ENCODE data around the gene EEF2K. TPM values are rescaled to one million over a fixed set of nuclear protein-coding genes. Genes with fewer than 3 reads are reported as not detected.

The EEF2K gene
- total RNA-seq, 1 donor from 2014 or later, result 35.2 TPM

DNA sequence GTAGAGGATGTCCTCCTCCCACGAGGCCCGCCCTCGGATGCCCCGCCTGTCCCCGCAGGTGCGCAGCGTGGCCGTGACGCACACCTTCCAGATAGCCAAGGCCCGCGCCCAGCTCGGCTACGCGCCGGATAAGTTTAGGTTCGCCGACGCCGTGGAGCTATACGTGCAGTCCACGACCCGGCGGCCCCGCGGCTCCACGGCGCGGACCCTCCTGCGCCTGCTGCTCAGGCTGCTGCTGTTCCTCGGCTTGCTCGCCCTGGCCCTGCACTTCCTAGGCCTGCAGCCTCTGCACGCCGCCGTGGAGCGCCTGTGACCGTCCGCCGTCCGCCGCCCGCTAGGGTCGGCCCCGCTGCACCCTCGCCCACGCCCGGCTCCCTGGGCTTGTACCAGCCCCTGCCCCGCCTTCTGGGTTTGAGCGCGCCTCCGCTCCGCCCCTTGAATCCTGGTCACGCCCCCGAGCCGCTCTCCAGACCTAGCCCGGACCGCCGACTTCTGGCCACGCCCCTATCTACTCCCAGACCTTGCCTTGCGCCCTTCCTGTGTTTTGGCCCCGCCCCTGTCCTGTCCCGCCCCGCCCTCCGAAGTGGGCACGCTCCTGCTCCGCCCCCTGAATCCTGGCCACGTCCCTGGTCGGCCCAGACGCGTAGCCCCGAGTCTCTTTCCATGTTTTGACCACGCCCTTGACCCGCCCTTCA lies 15.8 kb upstream of the EEF2K start:
- intact Hi-C loops (cut with DNase I), result no loop called here
- ATAC-seq (peak; percentile 82 to 88), DNase-seq (peak; percentile 100)
- peak overlapping the region; percentile 78 for H3K4me3 ChIP-seq
- H3K36me3 ChIP-seq, result no peaks in the 10 kb centered on the region
- TF ChIP-seq, protein P1, sequence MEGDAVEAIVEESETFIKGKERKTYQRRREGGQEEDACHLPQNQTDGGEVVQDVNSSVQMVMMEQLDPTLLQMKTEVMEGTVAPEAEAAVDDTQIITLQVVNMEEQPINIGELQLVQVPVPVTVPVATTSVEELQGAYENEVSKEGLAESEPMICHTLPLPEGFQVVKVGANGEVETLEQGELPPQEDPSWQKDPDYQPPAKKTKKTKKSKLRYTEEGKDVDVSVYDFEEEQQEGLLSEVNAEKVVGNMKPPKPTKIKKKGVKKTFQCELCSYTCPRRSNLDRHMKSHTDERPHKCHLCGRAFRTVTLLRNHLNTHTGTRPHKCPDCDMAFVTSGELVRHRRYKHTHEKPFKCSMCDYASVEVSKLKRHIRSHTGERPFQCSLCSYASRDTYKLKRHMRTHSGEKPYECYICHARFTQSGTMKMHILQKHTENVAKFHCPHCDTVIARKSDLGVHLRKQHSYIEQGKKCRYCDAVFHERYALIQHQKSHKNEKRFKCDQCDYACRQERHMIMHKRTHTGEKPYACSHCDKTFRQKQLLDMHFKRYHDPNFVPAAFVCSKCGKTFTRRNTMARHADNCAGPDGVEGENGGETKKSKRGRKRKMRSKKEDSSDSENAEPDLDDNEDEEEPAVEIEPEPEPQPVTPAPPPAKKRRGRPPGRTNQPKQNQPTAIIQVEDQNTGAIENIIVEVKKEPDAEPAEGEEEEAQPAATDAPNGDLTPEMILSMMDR (IDR thresholded peaks at IDR 0.05), result no peak
- peak overlapping the region; percentile 93 for H3K27ac ChIP-seq
- no peaks in the 10 kb centered on the region for H3K9me3 ChIP-seq
- H3K4me1 ChIP-seq, result peaks cover 43% of the 10 kb centered on the region
- no peaks in the 10 kb centered on the region for H3K27me3 ChIP-seq (ENCODE audit: low read depth)

DNA sequence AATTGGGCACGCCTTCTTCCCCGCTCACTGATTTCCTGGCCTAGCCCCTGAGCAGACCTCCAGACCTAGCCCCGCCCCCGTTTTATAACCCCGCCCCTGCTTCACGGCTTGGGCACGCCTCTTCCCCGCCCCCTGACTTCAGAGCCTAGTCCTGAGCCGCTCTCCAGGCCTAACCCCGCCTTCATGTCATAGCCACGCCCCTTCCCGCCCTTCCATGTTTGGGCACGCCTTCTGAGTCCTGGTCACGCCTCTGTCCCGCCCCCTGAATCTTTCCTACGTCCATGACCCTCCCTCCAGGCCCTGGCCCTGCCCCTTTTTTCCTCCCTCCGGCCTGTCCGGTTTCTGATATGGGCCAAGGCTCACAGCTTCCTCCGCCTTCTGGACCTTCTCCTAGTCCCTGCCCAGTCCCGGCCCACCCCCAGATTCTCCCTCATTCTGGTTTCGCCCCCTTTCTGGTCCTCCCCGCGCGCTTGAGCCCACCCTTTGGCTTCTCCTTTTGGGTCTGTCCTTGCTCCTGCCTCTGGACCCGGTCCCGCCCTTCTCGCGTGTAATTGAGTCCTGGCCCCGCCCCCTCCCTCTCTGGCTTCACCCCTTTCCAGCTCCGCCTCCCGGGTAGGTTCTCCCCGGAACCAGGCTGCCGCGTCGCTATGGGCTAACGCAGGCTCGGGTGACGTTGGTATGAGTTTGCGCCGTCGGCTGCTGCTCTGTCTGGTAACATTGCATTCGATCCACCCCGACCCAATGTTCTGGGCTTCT lies 15.1 kb upstream of the EEF2K start:
- Histone ChIP-seq H3K27me3 (ENCODE audit: low read depth) (no peaks in the 10 kb centered on the region), H3K36me3 (no peaks in the 10 kb centered on the region), H3K27ac (peak overlapping the region; percentile 93), H3K4me3 (peak overlapping the region; percentile 78), H3K4me1 (peaks cover 46% of the 10 kb centered on the region), H3K9me3 (no peaks in the 10 kb centered on the region)
- TF ChIP-seq, protein P1 (IDR thresholded peaks at IDR 0.05), result no peak
- ATAC-seq (peak; percentile 85 to 90), DNase-seq (peak; percentile 100)
- intact Hi-C loops (cut with DNase I), result no loop called here

DNA sequence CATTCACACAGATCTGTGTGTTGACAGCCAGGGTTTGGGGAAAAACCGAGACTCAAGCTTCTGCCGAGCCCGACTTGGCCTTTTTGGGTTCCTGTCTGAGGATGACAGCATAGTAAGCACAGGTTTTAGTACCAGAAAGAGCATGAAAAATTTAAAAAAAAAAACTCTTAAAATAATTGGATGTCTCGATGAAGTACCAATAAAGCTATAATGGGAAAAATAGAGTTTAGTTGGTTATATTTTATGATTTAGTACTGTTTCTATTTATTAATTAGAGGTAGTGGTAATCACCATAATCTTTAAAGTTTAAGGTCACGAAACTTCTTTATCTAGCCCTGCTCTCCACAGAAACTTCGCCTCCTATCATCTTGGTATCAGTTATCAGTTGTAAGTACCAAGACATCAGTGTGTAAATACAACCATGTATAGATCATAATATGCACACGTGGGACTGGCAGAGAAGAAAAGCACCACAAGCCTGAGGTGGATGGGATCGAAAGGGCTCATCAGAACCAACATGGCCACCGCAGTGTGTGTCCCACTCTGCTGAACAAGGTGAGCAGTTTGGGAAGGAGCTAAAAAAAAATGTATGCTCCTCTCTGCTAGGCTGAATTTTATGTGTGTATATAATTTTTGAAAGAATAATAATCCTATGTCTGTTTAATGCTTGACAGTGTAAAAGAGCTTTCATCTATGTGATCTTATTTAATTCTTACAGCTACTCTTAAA lies 14.4 kb upstream of the EEF2K start:
- H3K27me3 ChIP-seq (ENCODE audit: low read depth), result no peaks in the 10 kb centered on the region
- peak overlapping the region; percentile 93 for H3K27ac ChIP-seq
- no peaks in the 10 kb centered on the region for H3K36me3 ChIP-seq
- DNase-seq (no peak), ATAC-seq (no peak)
- intact Hi-C loops (cut with DNase I), result no loop called here
- H3K4me1 ChIP-seq, result peaks cover 53% of the 10 kb centered on the region
- H3K9me3 ChIP-seq, result no peaks in the 10 kb centered on the region
- TF ChIP-seq, protein P1 (IDR thresholded peaks at IDR 0.05), result no peak
- peak overlapping the region; percentile 52 for H3K4me3 ChIP-seq

DNA sequence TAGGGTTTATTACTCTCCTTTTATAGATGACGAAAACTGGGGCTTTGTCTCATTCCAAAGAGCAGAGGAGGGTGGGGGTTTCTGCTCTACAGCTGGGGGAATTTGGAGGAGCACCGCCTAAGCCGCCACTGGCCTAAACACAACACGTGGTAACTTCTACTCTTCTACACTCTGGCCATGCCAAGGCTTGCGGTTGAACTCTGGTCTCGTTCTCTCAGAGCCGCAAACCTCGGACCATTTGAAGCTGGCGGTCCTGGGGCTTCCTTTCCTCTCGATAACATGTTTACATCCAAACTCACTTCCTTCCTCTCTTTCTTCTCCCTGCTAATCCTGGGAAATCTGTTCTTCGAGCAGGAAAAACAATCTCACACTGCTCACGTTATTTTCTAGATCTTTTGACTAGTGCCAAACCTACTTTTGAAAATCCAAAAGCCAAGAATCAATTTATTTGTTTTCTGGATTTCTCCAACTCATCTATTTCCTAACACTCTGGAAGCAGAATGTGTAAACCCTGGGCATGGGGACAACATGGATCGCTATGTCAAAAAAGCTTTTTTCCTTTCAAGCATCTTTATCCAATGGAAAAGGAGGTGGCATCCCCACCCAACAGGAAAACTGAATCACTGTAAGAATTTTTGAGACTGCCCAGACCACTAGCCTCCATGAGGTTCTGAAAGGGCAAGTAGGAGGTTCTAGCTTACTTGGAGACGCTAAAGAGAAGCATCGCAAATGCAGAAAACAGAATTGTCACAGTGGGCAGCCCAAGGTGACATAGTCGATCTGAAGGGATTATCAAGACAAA lies 13.6 kb upstream of the EEF2K start:
- Histone ChIP-seq H3K27ac (peak overlapping the region; percentile 93), H3K4me3 (peak overlapping the region; percentile 52), H3K9me3 (no peaks in the 10 kb centered on the region), H3K27me3 (ENCODE audit: low read depth) (no peaks in the 10 kb centered on the region), H3K4me1 (peaks cover 53% of the 10 kb centered on the region), H3K36me3 (no peaks in the 10 kb centered on the region)
- DNase-seq, result peak; percentile 86
- ATAC-seq, result peak; percentile 17 to 25
- intact Hi-C loops (cut with DNase I), result no loop called here
- TF ChIP-seq, protein P1 (IDR thresholded peaks at IDR 0.05), result no peak

DNA sequence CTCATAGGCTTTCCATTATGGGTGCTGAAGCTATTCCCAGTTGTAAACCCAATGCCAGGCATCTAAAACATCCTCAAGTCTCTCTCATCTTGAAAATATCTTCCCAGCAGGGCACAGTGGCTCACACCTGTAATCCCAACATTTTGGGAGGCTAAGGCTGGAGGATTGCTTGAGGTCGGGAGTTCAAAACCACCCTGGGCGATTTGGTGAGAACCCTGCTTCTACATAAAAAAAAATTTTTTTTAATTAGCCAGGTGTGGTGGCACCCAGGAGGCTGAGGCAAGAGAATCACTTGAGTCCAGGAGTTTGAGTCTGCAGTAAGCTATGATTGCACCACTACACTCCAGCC lies 13.0 kb upstream of the EEF2K start:
- H3K27ac ChIP-seq, result peak overlapping the region; percentile 93

More for the DNA sequence above, 13.0 kb upstream of the EEF2K start:
- DNase-seq (no peak), ATAC-seq (no peak)
- peaks cover 53% of the 10 kb centered on the region for H3K4me1 ChIP-seq
- no peaks in the 10 kb centered on the region for H3K27me3 ChIP-seq (ENCODE audit: low read depth)
- TF ChIP-seq, protein P1 (IDR thresholded peaks at IDR 0.05), result no peak
- intact Hi-C loops (cut with DNase I), result no loop called here
- H3K36me3 ChIP-seq, result no peaks in the 10 kb centered on the region
- peak overlapping the region; percentile 52 for H3K4me3 ChIP-seq
- no peaks in the 10 kb centered on the region for H3K9me3 ChIP-seq

Measured in lower lobe of right lung (tissue), 2 donors.